NCI-H146 (cell line): Measurements from ENCODE around the gene TACC3.
"Not testable (repeated sequence)": the region's sequence is repeated elsewhere in the genome, so short reads cannot be mapped to it uniquely, and the experiment has no call there.

Experiments
- DNase-seq: peaks from one replicate; lab custom pipeline; 2025; lab: John Stamatoyannopoulos, UW

Gene TACC3

GRCh38 chr4:1721003-1721665 is at the start of gene TACC3, which contains the start of gene TMEM129:
Gene TACC3 (plus strand): TSS chr4:1721521. CDS start chr4:1723422, 1,901 bp downstream.
Gene TMEM129 (minus strand): TSS chr4:1721323. CDS start chr4:1720837, 486 bp downstream.
- DNase-seq, result peak; percentile 99

- no peak for DNase-seq
Measured at GRCh38 chr4:1673671-1674070, 47.6 kb upstream of the TACC3 start.

GRCh38 chr4:1674682-1675081 is 46.6 kb upstream of the TACC3 start:
- no peak for DNase-seq

- DNase-seq, result no peak
Measured at GRCh38 chr4:1675136-1675801, 46.1 kb upstream of the TACC3 start.

- no peak for DNase-seq
Measured at GRCh38 chr4:1675802-1676137, 45.6 kb upstream of the TACC3 start.

GRCh38 chr4:1676605-1677525 is 44.5 kb upstream of the TACC3 start:
- no peak for DNase-seq

GRCh38 chr4:1678244-1678643 is 43.1 kb upstream of the TACC3 start:
- no peak for DNase-seq

GRCh38 chr4:1682860-1683259 is 38.5 kb upstream of the TACC3 start:
- no peak for DNase-seq

GRCh38 chr4:1683261-1683735 is 38.0 kb upstream of the TACC3 start:
- DNase-seq, result peak; percentile 39

- peak; percentile 85 for DNase-seq
Measured at GRCh38 chr4:1683736-1684505, 37.4 kb upstream of the TACC3 start, which contains the start of gene FAM53A. Gene FAM53A (minus strand): TSS chr4:1684313. CDS start chr4:1668741, 15,572 bp downstream.

GRCh38 chr4:1684506-1685234 is 36.7 kb upstream of the TACC3 start:
- no peak for DNase-seq

- no peak for DNase-seq
Measured at GRCh38 chr4:1685235-1686150, 35.8 kb upstream of the TACC3 start.

GRCh38 chr4:1686440-1687036 is 34.8 kb upstream of the TACC3 start:
- DNase-seq, result no peak

- DNase-seq, result no peak
Measured at GRCh38 chr4:1690698-1691097, 30.6 kb upstream of the TACC3 start.

- no peak for DNase-seq
Measured at GRCh38 chr4:1691737-1692373, 29.5 kb upstream of the TACC3 start.

- peak; percentile 68 for DNase-seq
Measured at GRCh38 chr4:1693131-1693896, 28.0 kb upstream of the TACC3 start.

GRCh38 chr4:1695913-1696312 is 25.4 kb upstream of the TACC3 start:
- DNase-seq, result no peak

- not testable (repeated sequence) for DNase-seq
Measured at GRCh38 chr4:1701671-1702070, 19.6 kb upstream of the TACC3 start.
